Suprapubic skin (tissue), 3 donors: ENCODE data around the gene ZNF35.

Experiments
- CTCF ChIP-seq, 2 donors: fragments of 200-600 bp in 1 of 2; fragments of 450-650 bp in 1 of 2; sonication (generic) in 1 of 2; IDR thresholded peaks; one replicate each; pipeline ENCODE4 v1.5.1; 2016 to 2019; ENCODE audit warnings: antibody characterized with exemption in 2 of 2, mild to moderate bottlenecking in 1 of 2, moderate library complexity in 1 of 2
- POLR2AphosphoS5 ChIP-seq, 3 donors: sonication (generic); formaldehyde crosslinking; IDR thresholded peaks; one replicate each; pipeline ENCODE4 v1.6.1; 2017; ENCODE audit warnings: antibody characterized with exemption in 3 of 3

DNA sequence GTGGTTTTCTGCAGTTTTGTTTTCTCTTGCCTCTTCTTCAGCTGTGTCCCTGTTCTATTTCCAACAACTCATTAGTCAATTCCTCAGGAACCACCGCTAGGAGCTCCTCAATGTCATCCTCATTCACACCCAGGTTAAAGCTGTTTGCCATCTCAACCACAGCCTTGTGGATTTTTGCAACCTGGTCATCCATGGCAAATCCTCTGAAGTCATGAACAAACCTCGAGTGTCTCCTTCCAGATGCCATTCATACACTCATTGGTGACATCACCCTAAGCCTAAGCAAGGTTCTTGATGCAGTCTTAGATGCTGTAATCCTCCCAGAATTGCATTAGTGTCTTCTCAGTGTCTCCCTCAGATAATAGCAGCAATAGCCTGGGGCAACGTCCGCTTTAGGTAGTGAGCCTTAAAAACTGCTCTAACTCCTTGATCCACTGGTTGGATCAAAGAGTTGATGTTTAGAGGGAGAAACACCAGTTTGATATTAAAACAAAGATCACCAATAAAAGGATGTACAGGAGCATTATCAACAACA, 32.5 kb downstream of the ZNF35 start:
- TF ChIP-seq CTCF (IDR thresholded peaks at IDR 0.05) (no peak), POLR2AphosphoS5 (IDR thresholded peaks at IDR 0.05) (no peak)
